Adrenal gland (tissue), 12 donors: Measurements from ENCODE around the gene TNKS1BP1. TPM values are rescaled to one million over a fixed set of nuclear protein-coding genes. Genes with fewer than 3 reads are reported as not detected.
"Not testable (repeated sequence)": the region's sequence is repeated elsewhere in the genome, so short reads cannot be mapped to it uniquely, and the experiment has no call there.

ENCODE experiments used
- DNase-seq, 7 donors: peaks; one replicate each; pipeline ENCODE4 v3.0.0-alpha.2; 2019 to 2020
- H3K27ac ChIP-seq, 5 donors: fragments of 200-600 bp; sonication (generic) in 4 of 5; 1 replicate in 3 of 5; 2 replicates in 2 of 5; pipeline versions ENCODE4 v1.5.1 to v1.8.0; 2016 to 2020; ENCODE audit warnings: mild to moderate bottlenecking in 1 of 5
- H3K27me3 ChIP-seq: fragments of 200-600 bp; 2 replicates; pipeline ENCODE4 v1.8.0; 2021
- H3K36me3 ChIP-seq, 2 donors: fragments of 200-600 bp; replicated peaks in 1 of 2; 1 replicate in 1 of 2; 2 replicates in 1 of 2; pipeline versions ENCODE4 v1.5.1 to v1.8.0; 2018 to 2022
- H3K4me1 ChIP-seq, 2 donors: fragments of 200-600 bp; replicated peaks in 1 of 2; 1 replicate in 1 of 2; 2 replicates in 1 of 2; pipeline versions ENCODE4 v1.5.1 to v1.8.0; 2018 to 2021
- H3K4me3 ChIP-seq, 4 donors: fragments of 200-600 bp; sonication (generic) in 3 of 4; one replicate each; pipeline ENCODE4 v1.5.1; 2016 to 2018
- H3K9me3 ChIP-seq, 3 donors: fragments of 200-600 bp; sonication (generic) in 1 of 3; replicated peaks in 1 of 3; 1 replicate in 2 of 3; 2 replicates in 1 of 3; pipeline versions ENCODE4 v1.5.1 to v1.8.0; 2016 to 2021
- POLR2A ChIP-seq, 2 donors: fragments of 450-650 bp; IDR thresholded peaks; one replicate each; pipeline ENCODE4 v1.6.1; 2017; ENCODE audit warnings: antibody characterized with exemption in 2 of 2, mild to moderate bottlenecking in 2 of 2, moderate library complexity in 1 of 2
- WGBS, 4 donors: extraction: QIAGEN DNeasy Blood & Tissue Kit in 2 of 4; methylation state at CpG; one replicate each; pipeline versions ENCODE4 v1.1.5 to v1.1.7; 2013 to 2017; 5-methylcytosine and 5-hydroxymethylcytosine counted together
- intact Hi-C, 2 donors: fragments of 100-400 bp; cut with DNase I; formaldehyde crosslinking; loops; one replicate each; pipeline versions ENCODE4 v1.14.1 to v1.15.0; 2022 to 2023
- polyA plus RNA-seq, 3 donors: library from polyadenylated mRNA; stranded (reverse); fragments of 200-250 nt in 2 of 3; fragments of 350-450 nt in 1 of 3; fragmentation: Illumina TruSeq in 1 of 3; extraction: RNeasy Lipid Tissue Mini Kit (QIAGEN cat#74804) in 1 of 3; gene quantifications; one replicate each; pipeline ENCODE4 v1.2.3, GENCODE V29; 2013 to 2014
- total RNA-seq, 9 donors: library from RNA; depleted of rRNA in 4 of 9; stranded (reverse); fragments of >200 nt in 4 of 9; fragments of 120-200 nt in 1 of 9; fragmentation: NEBNext Ultra II Directional in 1 of 9; extraction: Animal tissue kit (Norgen Biotek cat#: 25700) in 1 of 9; gene quantifications; one replicate each; pipeline versions ENCODE4 v1.1.0 to v1.2.4, GENCODE V29; 2013 to 2023
- TF ChIP-seq, protein P1 (sequence below), 6 experiments: fragments of 450-650 bp in 4 of 6; fragments of 200-600 bp in 2 of 6; sonication (generic) in 1 of 6; IDR thresholded peaks; 1 replicate in 5 of 6; 2 replicates in 1 of 6; pipeline versions ENCODE4 v1.5.1 to v1.8.0; 2016 to 2021; ENCODE audit warnings: antibody characterized with exemption in 6 of 6, mild to moderate bottlenecking in 2 of 6, moderate library complexity in 1 of 6
- donor health status: healthy with polysubstance abuse.
- donor health status: Bipolar disorder and iron deficiency.
- donor health status: DM: yes; HTN: yes; CAD: no.
- donor health status: DM: no; HTN: no; CAD: no.
- donor health status: DM: no; HTN: no; CAD: no.
- donor health status: DM: yes; HTN: yes; CAD: no.

Gene TNKS1BP1
- total and polyA plus RNA-seq, 12 donors = 24.5 to 338 (median 140) TPM

DNA sequence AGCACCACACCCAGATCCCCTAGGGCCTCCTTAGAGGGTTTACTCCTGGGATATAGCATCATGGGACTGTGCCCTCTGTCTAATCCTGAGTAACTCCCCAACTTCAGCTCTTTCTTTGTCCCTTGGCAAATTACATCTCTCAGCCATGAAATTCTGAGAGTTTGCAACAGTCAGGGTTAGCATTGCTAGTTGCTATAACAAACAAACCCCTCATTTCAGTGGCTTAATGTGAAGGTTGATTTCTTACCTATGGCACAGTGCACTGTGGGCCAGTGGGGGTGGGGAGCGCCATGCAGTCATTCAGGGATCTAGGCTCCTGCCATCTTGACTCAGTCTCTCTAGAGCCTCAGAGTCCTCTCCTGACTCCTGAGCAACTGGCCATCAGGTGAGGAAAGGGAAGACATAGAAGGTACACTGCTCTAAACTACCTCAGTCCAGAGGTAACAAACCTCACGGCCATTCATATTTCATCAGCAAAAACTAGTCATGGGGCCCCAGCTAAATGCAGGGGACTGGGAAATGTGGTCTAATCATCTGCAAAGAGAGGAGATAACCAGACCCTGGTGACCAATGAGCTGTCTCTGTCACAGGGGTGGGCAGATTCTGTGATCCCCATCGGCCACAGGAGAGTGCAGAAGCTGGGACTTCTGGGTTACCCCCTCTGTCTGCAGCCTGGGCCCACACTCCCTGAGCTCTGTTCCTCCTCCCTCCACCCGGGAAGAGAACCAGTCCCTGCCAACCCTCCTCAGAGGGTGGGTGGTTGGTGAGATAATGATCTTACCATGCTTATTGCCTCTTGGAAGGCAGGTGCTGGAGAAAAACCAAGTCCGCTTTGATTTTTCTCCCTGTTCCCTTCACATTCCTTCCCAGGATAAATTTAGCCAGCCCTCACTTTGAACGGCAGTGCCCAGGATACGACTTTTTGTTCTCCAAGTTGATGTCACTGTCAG lies 38.7 kb upstream of the TNKS1BP1 start:
- H3K4me3 ChIP-seq = no peak overlapping the region
- H3K27ac ChIP-seq = no peak overlapping the region
- no peaks in the 10 kb centered on the region for H3K36me3 ChIP-seq
- no peaks in the 10 kb centered on the region for H3K27me3 ChIP-seq
- no peak for DNase-seq
- no peak for TF ChIP-seq POLR2A (IDR thresholded peaks at IDR 0.05)
- TF ChIP-seq, protein P1, sequence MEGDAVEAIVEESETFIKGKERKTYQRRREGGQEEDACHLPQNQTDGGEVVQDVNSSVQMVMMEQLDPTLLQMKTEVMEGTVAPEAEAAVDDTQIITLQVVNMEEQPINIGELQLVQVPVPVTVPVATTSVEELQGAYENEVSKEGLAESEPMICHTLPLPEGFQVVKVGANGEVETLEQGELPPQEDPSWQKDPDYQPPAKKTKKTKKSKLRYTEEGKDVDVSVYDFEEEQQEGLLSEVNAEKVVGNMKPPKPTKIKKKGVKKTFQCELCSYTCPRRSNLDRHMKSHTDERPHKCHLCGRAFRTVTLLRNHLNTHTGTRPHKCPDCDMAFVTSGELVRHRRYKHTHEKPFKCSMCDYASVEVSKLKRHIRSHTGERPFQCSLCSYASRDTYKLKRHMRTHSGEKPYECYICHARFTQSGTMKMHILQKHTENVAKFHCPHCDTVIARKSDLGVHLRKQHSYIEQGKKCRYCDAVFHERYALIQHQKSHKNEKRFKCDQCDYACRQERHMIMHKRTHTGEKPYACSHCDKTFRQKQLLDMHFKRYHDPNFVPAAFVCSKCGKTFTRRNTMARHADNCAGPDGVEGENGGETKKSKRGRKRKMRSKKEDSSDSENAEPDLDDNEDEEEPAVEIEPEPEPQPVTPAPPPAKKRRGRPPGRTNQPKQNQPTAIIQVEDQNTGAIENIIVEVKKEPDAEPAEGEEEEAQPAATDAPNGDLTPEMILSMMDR (IDR thresholded peaks at IDR 0.05) = no peak
- WGBS, 4 donors = 58 to 71% (median 60%) methylated on average over 6 to 7 of the region's 7 CpGs
- intact Hi-C loops = no loop called here
- no peaks in the 10 kb centered on the region for H3K9me3 ChIP-seq
- no peaks in the 10 kb centered on the region for H3K4me1 ChIP-seq

DNA sequence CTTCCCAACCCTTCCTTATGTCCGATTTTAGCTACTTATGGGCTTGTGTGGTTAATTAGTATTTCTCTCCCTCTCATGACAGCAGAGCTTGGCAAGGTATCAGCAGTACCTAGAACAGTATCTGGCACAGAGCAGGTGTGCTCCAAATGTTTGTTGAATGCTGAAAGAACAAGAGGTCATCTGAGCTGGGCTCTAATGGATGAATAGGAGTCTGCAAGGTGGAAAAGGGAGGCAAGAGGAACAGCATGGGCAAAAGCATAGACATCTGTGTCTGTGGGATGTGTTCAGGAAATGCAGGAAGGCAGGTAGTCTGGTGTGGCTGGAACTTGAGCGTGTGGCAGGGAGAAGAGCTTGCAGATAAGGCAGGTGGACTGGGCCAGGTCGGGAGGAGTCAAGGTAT lies 37.2 kb upstream of the TNKS1BP1 start:
- no peak overlapping the region for H3K27ac ChIP-seq
- H3K4me1 ChIP-seq = no peaks in the 10 kb centered on the region
- DNase-seq = no peak
- no peak overlapping the region for H3K4me3 ChIP-seq
- 65 to 83% (median 76%) methylated on average over 3 of the region's 3 CpGs for WGBS, 4 donors
- H3K36me3 ChIP-seq = no peaks in the 10 kb centered on the region
- H3K27me3 ChIP-seq = no peaks in the 10 kb centered on the region
- TF ChIP-seq, protein P1 (IDR thresholded peaks at IDR 0.05) = no peak
- no peak for TF ChIP-seq POLR2A (IDR thresholded peaks at IDR 0.05)
- intact Hi-C loops = no loop called here
- no peaks in the 10 kb centered on the region for H3K9me3 ChIP-seq

- intact Hi-C loops, H3K27me3 ChIP-seq, H3K4me1 ChIP-seq, H3K4me3 ChIP-seq, H3K9me3 ChIP-seq, H3K36me3 ChIP-seq, H3K27ac ChIP-seq, DNase-seq: not testable (repeated sequence)
Measured at GRCh38 chr11:57361420-57361819, 36.7 kb upstream of the TNKS1BP1 start.

DNA sequence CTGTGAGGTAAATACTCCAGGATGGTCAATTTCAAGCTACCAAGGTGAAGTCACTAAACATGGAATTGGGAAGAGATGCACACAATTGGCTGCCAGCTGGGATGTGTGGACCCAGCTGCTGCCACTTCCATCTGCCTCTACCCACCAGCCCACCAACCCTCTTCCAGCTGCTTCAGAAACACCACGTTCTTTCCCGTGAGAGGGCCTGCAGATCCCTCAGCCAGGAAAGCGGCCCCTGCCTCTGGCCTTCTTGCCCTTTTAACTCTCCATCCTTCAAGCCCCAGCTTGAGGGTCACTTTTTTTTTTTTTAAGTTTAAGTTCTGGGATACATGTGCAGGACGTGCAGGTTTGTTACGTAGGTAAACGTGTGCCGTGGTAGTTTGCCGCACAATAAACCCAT lies 36.2 kb upstream of the TNKS1BP1 start:
- intact Hi-C loops = no loop called here
- 86 to 94% (median 91%) methylated on average over 8 of the region's 8 CpGs for WGBS, 4 donors

DNA sequence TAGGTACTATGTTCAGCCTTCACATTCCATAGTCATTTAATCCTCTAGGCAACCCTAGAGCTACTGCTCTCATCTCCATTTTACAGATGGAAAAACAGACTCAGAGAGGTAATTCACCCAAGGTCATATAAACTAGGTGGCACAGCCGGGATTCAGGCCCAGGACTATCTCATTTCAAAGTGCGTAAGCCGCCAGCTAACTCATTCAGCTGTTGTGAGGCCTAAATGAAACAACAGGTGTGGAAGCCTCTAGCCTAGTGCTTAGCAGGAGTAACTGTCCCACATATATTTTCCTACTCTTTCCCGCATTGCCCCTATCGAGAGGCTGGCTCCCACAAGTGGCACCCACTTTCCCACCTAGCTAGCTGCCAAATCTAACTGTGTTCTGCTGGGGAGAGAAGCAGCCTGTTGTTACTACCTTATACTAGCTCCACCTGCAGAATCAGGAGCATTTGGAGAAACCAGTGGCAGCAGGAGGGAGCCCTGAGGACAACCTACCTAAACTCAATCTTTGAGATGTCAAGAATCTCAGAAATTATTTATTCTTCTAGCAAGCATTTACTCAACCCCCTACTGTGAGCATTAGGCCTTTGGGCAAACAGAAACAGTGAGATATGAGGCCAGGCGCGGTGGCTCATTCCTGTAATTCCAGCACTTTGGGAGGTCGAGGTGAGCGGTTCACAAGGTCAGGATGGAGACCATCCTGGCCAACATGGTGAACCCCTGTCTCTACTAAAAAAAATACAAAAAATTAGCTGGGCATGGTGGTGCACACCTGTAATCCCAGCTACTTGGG lies 35.3 kb upstream of the TNKS1BP1 start:
- H3K36me3 ChIP-seq = no peaks in the 10 kb centered on the region
- TF ChIP-seq, protein P1 (IDR thresholded peaks at IDR 0.05) = no peak
- TF ChIP-seq POLR2A (IDR thresholded peaks at IDR 0.05) = no peak
- no peak for DNase-seq

More for the DNA sequence above, 36.2 kb upstream of the TNKS1BP1 start:
- no peaks in the 10 kb centered on the region for H3K9me3 ChIP-seq
- no peaks in the 10 kb centered on the region for H3K4me1 ChIP-seq
- TF ChIP-seq POLR2A (IDR thresholded peaks at IDR 0.05) = no peak
- no peaks in the 10 kb centered on the region for H3K27me3 ChIP-seq
- H3K4me3 ChIP-seq = no peak overlapping the region
- no peaks in the 10 kb centered on the region for H3K36me3 ChIP-seq
- H3K27ac ChIP-seq = no peak overlapping the region
- DNase-seq = no peak

More for the DNA sequence above, 35.3 kb upstream of the TNKS1BP1 start:
- Histone ChIP-seq H3K27ac (no peak overlapping the region), H3K4me3 (no peak overlapping the region), H3K4me1 (no peaks in the 10 kb centered on the region), H3K9me3 (no peaks in the 10 kb centered on the region), H3K27me3 (no peaks in the 10 kb centered on the region)
- intact Hi-C loops = loop anchor here in 1 of 2 donors (10.0 kb wide), 1 partner anchor 165 kb away; no protein-coding TSS in a partner anchor
- WGBS, 4 donors = 81 to 91% (median 89%) methylated on average over 9 of the region's 9 CpGs
